HG02759 (cell line): Measurements from ENCODE around the gene SMIM7.

Source experiments
- ATAC-seq: cut with Tn5 transposase; IDR thresholded peaks from one replicate; pipeline ENCODE4 v1.9.1; 2021; ENCODE audit warnings: mild to moderate bottlenecking, moderate library complexity; ENCODE audit not compliant: unreplicated experiment

Gene SMIM7

DNA sequence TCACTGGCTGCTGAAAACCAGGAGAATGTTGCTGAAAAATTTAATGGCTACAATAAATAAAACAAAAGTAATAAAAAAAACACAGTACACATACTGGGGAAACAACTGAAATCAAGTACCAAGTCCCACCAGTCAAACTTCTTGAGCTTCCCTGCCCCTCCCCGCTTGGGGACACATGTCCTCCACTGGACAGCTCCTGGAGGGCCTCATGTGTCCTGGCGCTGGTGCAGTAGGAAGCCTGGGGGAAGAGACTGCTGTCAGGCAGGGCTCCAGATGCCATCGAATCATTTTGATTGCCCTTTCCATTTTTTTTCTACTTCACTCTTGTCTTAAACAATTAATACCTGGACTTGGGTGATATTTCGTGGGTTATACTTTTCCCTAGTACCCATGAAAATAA is 61.1 kb downstream of the SMIM7 start:
- no peak for ATAC-seq

DNA sequence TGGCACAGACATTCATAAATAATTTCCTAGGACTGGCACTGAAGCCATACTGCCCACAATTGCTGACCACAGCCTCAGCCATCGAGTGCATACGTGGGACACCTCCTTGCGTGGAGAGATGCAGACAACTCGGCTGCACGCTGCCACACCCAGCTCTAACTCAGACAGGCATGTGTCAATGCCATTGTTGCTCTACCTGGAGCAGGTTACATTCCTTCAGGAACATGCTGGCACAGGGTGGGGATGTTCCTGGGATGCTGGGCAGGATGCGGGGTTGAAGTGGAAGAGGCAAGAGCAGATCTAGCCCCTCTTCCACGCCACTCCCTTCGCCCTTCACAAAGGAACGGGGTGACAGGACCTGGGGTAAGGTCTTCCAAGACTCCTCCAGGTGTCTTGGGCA is 63.5 kb downstream of the SMIM7 start:
- ATAC-seq, result no peak
